Measurements from ENCODE around the gene GPR137.

The GPR137 gene

GRCh38 chr11:64284962-64285884, at the start of gene GPR137:
GPR137 (plus strand) TSS chr11:64285848; CDS start chr11:64286525, 677 bp downstream.
- H3K4me3 ChIP-seq (ENCODE audit: low read length): peak within 1 kb of the TSS; percentile 97
- H3K27me3 ChIP-seq (ENCODE audit: insufficient read depth, low read length): peaks cover 9% of the 10 kb centered on the region
- no peaks in the 10 kb centered on the region for H3K9me3 ChIP-seq (ENCODE audit: low read length)
- peaks cover 7% of the 10 kb centered on the region for H3K36me3 ChIP-seq (ENCODE audit: insufficient read depth, low read length)
- H2AFZ ChIP-seq (ENCODE audit: low read depth, low read length): peak within 1 kb of the TSS; percentile 67
- H3K4me1 ChIP-seq (ENCODE audit: insufficient read depth, low read length): peaks cover 16% of the 10 kb centered on the region

- no peaks in the 10 kb centered on the region for H3K9me3 ChIP-seq (ENCODE audit: low read length)
- H3K4me3 ChIP-seq (ENCODE audit: low read length): no peak overlapping the region
- no peaks in the 10 kb centered on the region for H3K27me3 ChIP-seq (ENCODE audit: insufficient read depth, low read length)
- no peak overlapping the region for H2AFZ ChIP-seq (ENCODE audit: low read depth, low read length)
- no peaks in the 10 kb centered on the region for H3K36me3 ChIP-seq (ENCODE audit: insufficient read depth, low read length)
- peaks cover 13% of the 10 kb centered on the region for H3K4me1 ChIP-seq (ENCODE audit: insufficient read depth, low read length)
Measured at GRCh38 chr11:64237484-64237951, 48.1 kb upstream of the GPR137 start.

GRCh38 chr11:64238076-64238475, 47.6 kb upstream of the GPR137 start:
- Histone ChIP-seq H3K4me3 (ENCODE audit: low read length) (no peak overlapping the region), H3K4me1 (ENCODE audit: insufficient read depth, low read length) (peaks cover 15% of the 10 kb centered on the region), H3K27me3 (ENCODE audit: insufficient read depth, low read length) (no peaks in the 10 kb centered on the region), H3K9me3 (ENCODE audit: low read length) (no peaks in the 10 kb centered on the region), H2AFZ (ENCODE audit: low read depth, low read length) (no peak overlapping the region), H3K36me3 (ENCODE audit: insufficient read depth, low read length) (peaks cover 2% of the 10 kb centered on the region)

- no peak overlapping the region for H3K4me3 ChIP-seq (ENCODE audit: low read length)
- no peak overlapping the region for H2AFZ ChIP-seq (ENCODE audit: low read depth, low read length)
Measured at GRCh38 chr11:64238999-64239398, 46.6 kb upstream of the GPR137 start.

GRCh38 chr11:64239662-64240434, 45.8 kb upstream of the GPR137 start:
- Histone ChIP-seq H3K9me3 (ENCODE audit: low read length) (no peaks in the 10 kb centered on the region), H3K36me3 (ENCODE audit: insufficient read depth, low read length) (peaks cover 15% of the 10 kb centered on the region), H3K4me1 (ENCODE audit: insufficient read depth, low read length) (peaks cover 17% of the 10 kb centered on the region), H3K27me3 (ENCODE audit: insufficient read depth, low read length) (no peaks in the 10 kb centered on the region), H3K4me3 (ENCODE audit: low read length) (peak overlapping the region; percentile 89), H2AFZ (ENCODE audit: low read depth, low read length) (no peak overlapping the region)

More at GRCh38 chr11:64238999-64239398, 46.6 kb upstream of the GPR137 start:
- Histone ChIP-seq H3K36me3 (ENCODE audit: insufficient read depth, low read length) (peaks cover 11% of the 10 kb centered on the region), H3K27me3 (ENCODE audit: insufficient read depth, low read length) (no peaks in the 10 kb centered on the region), H3K4me1 (ENCODE audit: insufficient read depth, low read length) (peaks cover 17% of the 10 kb centered on the region), H3K9me3 (ENCODE audit: low read length) (no peaks in the 10 kb centered on the region)

- Histone ChIP-seq H3K4me3 (ENCODE audit: low read length) (peak within 1 kb of the TSS; percentile 89), H3K9me3 (ENCODE audit: low read length) (no peaks in the 10 kb centered on the region), H3K27me3 (ENCODE audit: insufficient read depth, low read length) (no peaks in the 10 kb centered on the region), H3K4me1 (ENCODE audit: insufficient read depth, low read length) (peaks cover 25% of the 10 kb centered on the region), H2AFZ (ENCODE audit: low read depth, low read length) (peak within 1 kb of the TSS; percentile 23), H3K36me3 (ENCODE audit: insufficient read depth, low read length) (peaks cover 15% of the 10 kb centered on the region)
Measured at GRCh38 chr11:64240435-64241240, 45.0 kb upstream of the GPR137 start, which contains the start of gene FKBP2. FKBP2 (plus strand) TSS chr11:64241095; CDS start chr11:64242388, 1,293 bp downstream.

- no peaks in the 10 kb centered on the region for H3K27me3 ChIP-seq (ENCODE audit: insufficient read depth, low read length)
- H2AFZ ChIP-seq (ENCODE audit: low read depth, low read length): peak overlapping the region; percentile 23
- peaks cover 15% of the 10 kb centered on the region for H3K36me3 ChIP-seq (ENCODE audit: insufficient read depth, low read length)
- H3K4me1 ChIP-seq (ENCODE audit: insufficient read depth, low read length): peaks cover 27% of the 10 kb centered on the region
- H3K9me3 ChIP-seq (ENCODE audit: low read length): no peaks in the 10 kb centered on the region
- H3K4me3 ChIP-seq (ENCODE audit: low read length): peak overlapping the region; percentile 89
Measured at GRCh38 chr11:64241241-64241490, 44.5 kb upstream of the GPR137 start.

GRCh38 chr11:64241491-64242374, 43.9 kb upstream of the GPR137 start:
- Histone ChIP-seq H3K36me3 (ENCODE audit: insufficient read depth, low read length) (peaks cover 15% of the 10 kb centered on the region), H3K4me3 (ENCODE audit: low read length) (peak overlapping the region; percentile 89), H2AFZ (ENCODE audit: low read depth, low read length) (no peak overlapping the region), H3K27me3 (ENCODE audit: insufficient read depth, low read length) (no peaks in the 10 kb centered on the region), H3K4me1 (ENCODE audit: insufficient read depth, low read length) (peaks cover 27% of the 10 kb centered on the region), H3K9me3 (ENCODE audit: low read length) (no peaks in the 10 kb centered on the region)

GRCh38 chr11:64243236-64243854, 42.3 kb upstream of the GPR137 start:
- no peaks in the 10 kb centered on the region for H3K9me3 ChIP-seq (ENCODE audit: low read length)
- no peak overlapping the region for H3K4me3 ChIP-seq (ENCODE audit: low read length)

GRCh38 chr11:64244107-64244506, 41.5 kb upstream of the GPR137 start:
- Histone ChIP-seq H3K27me3 (ENCODE audit: insufficient read depth, low read length) (no peaks in the 10 kb centered on the region), H3K4me1 (ENCODE audit: insufficient read depth, low read length) (peaks cover 41% of the 10 kb centered on the region), H3K9me3 (ENCODE audit: low read length) (no peaks in the 10 kb centered on the region), H3K36me3 (ENCODE audit: insufficient read depth, low read length) (peaks cover 15% of the 10 kb centered on the region), H2AFZ (ENCODE audit: low read depth, low read length) (no peak overlapping the region), H3K4me3 (ENCODE audit: low read length) (no peak overlapping the region)

More at GRCh38 chr11:64243236-64243854, 42.3 kb upstream of the GPR137 start:
- Histone ChIP-seq H3K4me1 (ENCODE audit: insufficient read depth, low read length) (peaks cover 39% of the 10 kb centered on the region), H2AFZ (ENCODE audit: low read depth, low read length) (no peak overlapping the region), H3K27me3 (ENCODE audit: insufficient read depth, low read length) (no peaks in the 10 kb centered on the region), H3K36me3 (ENCODE audit: insufficient read depth, low read length) (peaks cover 15% of the 10 kb centered on the region)

GRCh38 chr11:64244966-64245365, 40.7 kb upstream of the GPR137 start:
- Histone ChIP-seq H3K27me3 (ENCODE audit: insufficient read depth, low read length) (no peaks in the 10 kb centered on the region), H3K36me3 (ENCODE audit: insufficient read depth, low read length) (peaks cover 15% of the 10 kb centered on the region), H3K4me1 (ENCODE audit: insufficient read depth, low read length) (peaks cover 44% of the 10 kb centered on the region), H2AFZ (ENCODE audit: low read depth, low read length) (no peak overlapping the region), H3K9me3 (ENCODE audit: low read length) (no peaks in the 10 kb centered on the region), H3K4me3 (ENCODE audit: low read length) (peak overlapping the region; percentile 85)

All from neuron (in vitro differentiated cells).